ENCODE results near the gene SNX32. TPM values are rescaled to one million over a fixed set of nuclear protein-coding genes. Genes with fewer than 3 reads are reported as not detected.

SNX32 gene
- total RNA-seq, 1 experiment from 2014 or later = not detected

- no TSS peak for BruUV-seq (replicated peaks)
- in situ Hi-C loops (cut with HindIII; ENCODE audit: low pct_unique_long_range_greater_than_20kb, low sequenced_read_pairs) (no loop called here), intact Hi-C loops (cut with micrococcal nuclease; ENCODE audit: unreplicated experiment) (no loop called here)
- DNase-seq (ENCODE audit: low read depth, low spot score) (no peak), ATAC-seq (no peak)
- CTCF ChIA-PET = interaction anchor here (1.9 to 2.1 kb wide), 2 partner anchors 13 to 139 kb away, joined by 5 read pairs; no protein-coding TSS in a partner anchor
- Histone ChIP-seq H3K4me1 (ENCODE audit: control insufficient read depth, insufficient read depth, low read length) (peaks cover 23% of the 10 kb centered on the region), H3K27ac (ENCODE audit: low read length) (no peak overlapping the region), H3K36me3 (ENCODE audit: control insufficient read depth, insufficient read depth, low read length) (peaks cover 4% of the 10 kb centered on the region; the same call in 1 of the 2 replicates), H3K9me3 (ENCODE audit: control insufficient read depth, insufficient read depth, low read depth, low read length) (no peaks in the 10 kb centered on the region), H3K27me3 (ENCODE audit: control insufficient read depth, insufficient read depth, low read length) (no peaks in the 10 kb centered on the region), H3K4me3 (ENCODE audit: low read depth in 2 of 2, low read length in 2 of 2) (no peak overlapping the region)
- POLR2A ChIA-PET = no interaction called here
- TF ChIP-seq, protein P1, sequence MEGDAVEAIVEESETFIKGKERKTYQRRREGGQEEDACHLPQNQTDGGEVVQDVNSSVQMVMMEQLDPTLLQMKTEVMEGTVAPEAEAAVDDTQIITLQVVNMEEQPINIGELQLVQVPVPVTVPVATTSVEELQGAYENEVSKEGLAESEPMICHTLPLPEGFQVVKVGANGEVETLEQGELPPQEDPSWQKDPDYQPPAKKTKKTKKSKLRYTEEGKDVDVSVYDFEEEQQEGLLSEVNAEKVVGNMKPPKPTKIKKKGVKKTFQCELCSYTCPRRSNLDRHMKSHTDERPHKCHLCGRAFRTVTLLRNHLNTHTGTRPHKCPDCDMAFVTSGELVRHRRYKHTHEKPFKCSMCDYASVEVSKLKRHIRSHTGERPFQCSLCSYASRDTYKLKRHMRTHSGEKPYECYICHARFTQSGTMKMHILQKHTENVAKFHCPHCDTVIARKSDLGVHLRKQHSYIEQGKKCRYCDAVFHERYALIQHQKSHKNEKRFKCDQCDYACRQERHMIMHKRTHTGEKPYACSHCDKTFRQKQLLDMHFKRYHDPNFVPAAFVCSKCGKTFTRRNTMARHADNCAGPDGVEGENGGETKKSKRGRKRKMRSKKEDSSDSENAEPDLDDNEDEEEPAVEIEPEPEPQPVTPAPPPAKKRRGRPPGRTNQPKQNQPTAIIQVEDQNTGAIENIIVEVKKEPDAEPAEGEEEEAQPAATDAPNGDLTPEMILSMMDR (IDR thresholded peaks at IDR 0.05) = no peak
- TF ChIP-seq TCF7L2 (IDR thresholded peaks at IDR 0.05; ENCODE audit: low read depth, low read length) (no peak), SIN3A (IDR thresholded peaks at IDR 0.05; ENCODE audit: borderline replicate concordance, insufficient read depth, low read depth, low read length) (no peak), POLR2AphosphoS5 (IDR thresholded peaks at IDR 0.05; ENCODE audit: low read depth, low read length) (no peak)
- TF ChIP-seq, protein P2, sequence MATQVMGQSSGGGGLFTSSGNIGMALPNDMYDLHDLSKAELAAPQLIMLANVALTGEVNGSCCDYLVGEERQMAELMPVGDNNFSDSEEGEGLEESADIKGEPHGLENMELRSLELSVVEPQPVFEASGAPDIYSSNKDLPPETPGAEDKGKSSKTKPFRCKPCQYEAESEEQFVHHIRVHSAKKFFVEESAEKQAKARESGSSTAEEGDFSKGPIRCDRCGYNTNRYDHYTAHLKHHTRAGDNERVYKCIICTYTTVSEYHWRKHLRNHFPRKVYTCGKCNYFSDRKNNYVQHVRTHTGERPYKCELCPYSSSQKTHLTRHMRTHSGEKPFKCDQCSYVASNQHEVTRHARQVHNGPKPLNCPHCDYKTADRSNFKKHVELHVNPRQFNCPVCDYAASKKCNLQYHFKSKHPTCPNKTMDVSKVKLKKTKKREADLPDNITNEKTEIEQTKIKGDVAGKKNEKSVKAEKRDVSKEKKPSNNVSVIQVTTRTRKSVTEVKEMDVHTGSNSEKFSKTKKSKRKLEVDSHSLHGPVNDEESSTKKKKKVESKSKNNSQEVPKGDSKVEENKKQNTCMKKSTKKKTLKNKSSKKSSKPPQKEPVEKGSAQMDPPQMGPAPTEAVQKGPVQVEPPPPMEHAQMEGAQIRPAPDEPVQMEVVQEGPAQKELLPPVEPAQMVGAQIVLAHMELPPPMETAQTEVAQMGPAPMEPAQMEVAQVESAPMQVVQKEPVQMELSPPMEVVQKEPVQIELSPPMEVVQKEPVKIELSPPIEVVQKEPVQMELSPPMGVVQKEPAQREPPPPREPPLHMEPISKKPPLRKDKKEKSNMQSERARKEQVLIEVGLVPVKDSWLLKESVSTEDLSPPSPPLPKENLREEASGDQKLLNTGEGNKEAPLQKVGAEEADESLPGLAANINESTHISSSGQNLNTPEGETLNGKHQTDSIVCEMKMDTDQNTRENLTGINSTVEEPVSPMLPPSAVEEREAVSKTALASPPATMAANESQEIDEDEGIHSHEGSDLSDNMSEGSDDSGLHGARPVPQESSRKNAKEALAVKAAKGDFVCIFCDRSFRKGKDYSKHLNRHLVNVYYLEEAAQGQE (IDR thresholded peaks at IDR 0.05; ENCODE audit: insufficient read depth in 1 of 2, low read depth in 2 of 2, low read length in 1 of 2) = no peak
Measured at GRCh38 chr11:65883058-65883761, 49.4 kb downstream of the SNX32 start.

- in situ Hi-C loops (cut with HindIII; ENCODE audit: low pct_unique_long_range_greater_than_20kb, low sequenced_read_pairs) = no loop called here
Measured at GRCh38 chr11:65883786-65884715, 50.3 kb downstream of the SNX32 start.

More at GRCh38 chr11:65883786-65884715, 50.3 kb downstream of the SNX32 start:
- peaks cover 4% of the 10 kb centered on the region; the same call in 1 of the 2 replicates for H3K36me3 ChIP-seq (ENCODE audit: control insufficient read depth, insufficient read depth, low read length)
- no peak overlapping the region for H3K27ac ChIP-seq (ENCODE audit: low read length)
- ATAC-seq (no peak), DNase-seq (ENCODE audit: low read depth, low spot score) (no peak)
- H3K4me3 ChIP-seq (ENCODE audit: low read depth in 2 of 2, low read length in 2 of 2) = no peak overlapping the region
- peaks cover 27% of the 10 kb centered on the region for H3K4me1 ChIP-seq (ENCODE audit: control insufficient read depth, insufficient read depth, low read length)
- TF ChIP-seq SIN3A (IDR thresholded peaks at IDR 0.05; ENCODE audit: borderline replicate concordance, insufficient read depth, low read depth, low read length) (no peak), POLR2AphosphoS5 (IDR thresholded peaks at IDR 0.05; ENCODE audit: low read depth, low read length) (no peak), TCF7L2 (IDR thresholded peaks at IDR 0.05; ENCODE audit: low read depth, low read length) (no peak)
- TF ChIP-seq, protein P1 (IDR thresholded peaks at IDR 0.05) = no peak
- TF ChIP-seq, protein P2 (IDR thresholded peaks at IDR 0.05; ENCODE audit: insufficient read depth in 1 of 2, low read depth in 2 of 2, low read length in 1 of 2) = no peak
- ChIA-PET CTCF (interaction anchor here (0.5 to 2.1 kb wide), 14 partner anchors 10 to 172 kb away, joined by 3 to 14 read pairs (median 5); partner anchors contain the start of genes KAT5 and MUS81), POLR2A (interaction anchor here (0.5 to 1.1 kb wide), 3 partner anchors 9 to 79 kb away, joined by 3 to 9 read pairs (median 5); partner anchors contain the start of gene MUS81)
- H3K27me3 ChIP-seq (ENCODE audit: control insufficient read depth, insufficient read depth, low read length) = no peaks in the 10 kb centered on the region
- intact Hi-C loops (cut with micrococcal nuclease; ENCODE audit: unreplicated experiment) = no loop called here
- no peaks in the 10 kb centered on the region for H3K9me3 ChIP-seq (ENCODE audit: control insufficient read depth, insufficient read depth, low read depth, low read length)
- BruUV-seq (replicated peaks) = no TSS peak

Data from Panc1 (cell line).